ENCODE measurements around the gene RPS14.

Gene RPS14

GRCh38 chr5:150412319-150413175 lies 37.0 kb downstream of the RPS14 start, which contains the start of gene CD74:
CD74 (minus strand) TSS chr5:150412910; CDS start chr5:150412749, 161 bp downstream.
- DNase-seq: peak; percentile 95

GRCh38 chr5:150411245-150411979 lies 38.1 kb downstream of the RPS14 start:
- DNase-seq: peak; percentile 91

GRCh38 chr5:150410524-150411244 lies 38.9 kb downstream of the RPS14 start:
- peak; percentile 97 for DNase-seq

- DNase-seq: peak; percentile 94
Observed at GRCh38 chr5:150409638-150410523, 39.7 kb downstream of the RPS14 start.

GRCh38 chr5:150408231-150408943 lies 41.2 kb downstream of the RPS14 start:
- no peak for DNase-seq

- no peak for DNase-seq
Observed at GRCh38 chr5:150407096-150407720, 42.3 kb downstream of the RPS14 start.

- no peak for DNase-seq
Observed at GRCh38 chr5:150406723-150407095, 42.8 kb downstream of the RPS14 start.

GRCh38 chr5:150406103-150406722 lies 43.3 kb downstream of the RPS14 start:
- DNase-seq: no peak

GRCh38 chr5:150404941-150405816 lies 44.4 kb downstream of the RPS14 start:
- DNase-seq: no peak

GRCh38 chr5:150404535-150404934 lies 45.0 kb downstream of the RPS14 start:
- DNase-seq: no peak

- DNase-seq: no peak
Observed at GRCh38 chr5:150404121-150404520, 45.4 kb downstream of the RPS14 start.

- DNase-seq: no peak
Observed at GRCh38 chr5:150402901-150403342, 46.6 kb downstream of the RPS14 start.

- DNase-seq: no peak
Observed at GRCh38 chr5:150402229-150402773, 47.2 kb downstream of the RPS14 start.

- DNase-seq: no peak
Observed at GRCh38 chr5:150401376-150402228, 47.9 kb downstream of the RPS14 start.

GRCh38 chr5:150401076-150401375 lies 48.5 kb downstream of the RPS14 start:
- DNase-seq: peak; percentile 70

GRCh38 chr5:150400316-150401075 lies 49.0 kb downstream of the RPS14 start:
- DNase-seq: no peak

GRCh38 chr5:150399524-150400211 lies 49.9 kb downstream of the RPS14 start:
- no peak for DNase-seq
